Vagina (tissue), 2 donors: ENCODE data around the gene NAV2.

Experiments used
- CTCF ChIP-seq, 3 experiments: fragments of 450-650 bp in 2 of 3; fragments of 200-600 bp in 1 of 3; sonication (generic) in 1 of 3; IDR thresholded peaks; one replicate each; pipeline ENCODE4 v1.5.1; 2017 to 2019; ENCODE audit warnings: antibody characterized with exemption in 3 of 3, mild to moderate bottlenecking in 2 of 3, moderate library complexity in 2 of 3
- POLR2A ChIP-seq, 2 donors: fragments of 450-650 bp; IDR thresholded peaks; one replicate each; pipeline ENCODE4 v1.6.1; 2017; ENCODE audit warnings: antibody characterized with exemption in 2 of 2, mild to moderate bottlenecking in 2 of 2, moderate library complexity in 2 of 2
- POLR2AphosphoS5 ChIP-seq, 2 donors: sonication (generic); formaldehyde crosslinking; IDR thresholded peaks; one replicate each; pipeline ENCODE4 v1.9.0; 2017; ENCODE audit warnings: antibody characterized with exemption in 2 of 2, mild to moderate bottlenecking in 2 of 2, low read depth in 1 of 2; ENCODE audit not compliant: insufficient read depth in 1 of 2

DNA sequence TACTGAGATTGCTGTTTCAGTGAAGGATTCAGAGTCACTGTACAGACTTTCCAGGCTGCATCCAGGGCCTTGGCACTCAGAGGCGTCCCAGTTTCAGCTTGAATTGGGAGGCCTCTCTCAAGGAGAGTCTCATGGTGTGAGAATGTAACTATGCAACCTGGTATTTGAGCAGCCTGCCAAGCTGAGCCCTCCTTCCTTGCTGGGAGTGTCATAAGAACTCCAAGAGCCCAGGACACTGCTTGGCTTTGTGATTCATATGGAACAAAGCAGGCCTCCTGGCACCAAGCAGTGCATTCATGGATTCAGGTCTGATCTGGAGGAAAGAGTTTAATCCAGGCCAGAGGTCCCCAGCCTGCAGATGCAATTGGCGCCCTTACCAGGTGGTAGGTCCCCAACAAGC, 276.0 kb downstream of the NAV2 start:
- TF ChIP-seq CTCF (IDR thresholded peaks at IDR 0.05) (no peak), POLR2A (IDR thresholded peaks at IDR 0.05) (no peak), POLR2AphosphoS5 (IDR thresholded peaks at IDR 0.05; ENCODE audit: insufficient read depth in 1 of 2, low read depth in 1 of 2) (peak in 1 of 2 donors; percentile 76)
